Liver (tissue), 3 donors: ENCODE data around the gene LAMC3.

Experiments
- TAF1 ChIP-seq: conservative IDR thresholded peaks from 2 replicates; pipeline ENCODE4 v1.6.1; 2016; ENCODE audit warnings: antibody characterized with exemption, mild to moderate bottlenecking
- YY1 ChIP-seq: IDR thresholded peaks from 2 replicates; pipeline ENCODE4 v1.6.1; 2016; ENCODE audit warnings: antibody characterized with exemption, mild to moderate bottlenecking
- TF ChIP-seq, protein P1 (sequence below): fragments of 150-350 bp; IDR thresholded peaks from 2 replicates; pipeline ENCODE4 v1.5.1; 2017; ENCODE audit warnings: improper control_type of control experiment, low read depth, low read length; ENCODE audit not compliant: missing input control
- TF ChIP-seq, protein P2 (sequence below): IDR thresholded peaks from 2 replicates; pipeline ENCODE4 v1.6.1; 2016; ENCODE audit warnings: antibody characterized with exemption
- donor health status: healthy.
- donor health status: healthy.

DNA sequence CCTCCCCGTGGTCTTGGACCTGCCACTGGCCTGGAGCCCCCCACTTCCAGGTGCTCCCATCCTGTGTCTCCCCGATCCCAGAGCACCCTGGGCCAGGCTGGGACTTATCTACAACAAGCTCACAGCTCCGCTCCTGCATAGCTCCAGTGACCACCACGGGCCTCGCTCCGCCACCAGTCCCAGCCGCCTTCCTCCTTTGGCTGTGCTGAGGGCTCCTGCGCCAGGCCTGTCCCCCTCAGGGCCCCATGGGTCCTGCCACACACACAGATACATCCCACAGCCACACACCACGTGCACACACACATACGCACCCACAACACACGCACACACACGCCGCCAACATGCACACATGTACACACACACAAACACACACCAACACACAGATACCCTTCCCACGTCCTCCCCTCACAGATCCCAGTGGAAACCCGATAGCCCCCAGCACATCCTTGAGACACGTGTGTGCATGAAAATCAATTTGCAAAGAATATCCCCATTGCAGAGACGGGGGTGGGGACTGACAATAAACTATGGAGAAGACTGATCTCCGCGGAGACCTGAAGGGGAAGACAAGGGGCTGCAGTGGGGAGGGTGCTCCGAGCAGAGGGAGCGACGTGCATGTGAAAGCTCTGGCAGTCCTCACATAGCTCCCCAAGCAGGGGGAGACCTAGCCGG, 18.5 kb upstream of the LAMC3 start:
- TF ChIP-seq, protein P1, sequence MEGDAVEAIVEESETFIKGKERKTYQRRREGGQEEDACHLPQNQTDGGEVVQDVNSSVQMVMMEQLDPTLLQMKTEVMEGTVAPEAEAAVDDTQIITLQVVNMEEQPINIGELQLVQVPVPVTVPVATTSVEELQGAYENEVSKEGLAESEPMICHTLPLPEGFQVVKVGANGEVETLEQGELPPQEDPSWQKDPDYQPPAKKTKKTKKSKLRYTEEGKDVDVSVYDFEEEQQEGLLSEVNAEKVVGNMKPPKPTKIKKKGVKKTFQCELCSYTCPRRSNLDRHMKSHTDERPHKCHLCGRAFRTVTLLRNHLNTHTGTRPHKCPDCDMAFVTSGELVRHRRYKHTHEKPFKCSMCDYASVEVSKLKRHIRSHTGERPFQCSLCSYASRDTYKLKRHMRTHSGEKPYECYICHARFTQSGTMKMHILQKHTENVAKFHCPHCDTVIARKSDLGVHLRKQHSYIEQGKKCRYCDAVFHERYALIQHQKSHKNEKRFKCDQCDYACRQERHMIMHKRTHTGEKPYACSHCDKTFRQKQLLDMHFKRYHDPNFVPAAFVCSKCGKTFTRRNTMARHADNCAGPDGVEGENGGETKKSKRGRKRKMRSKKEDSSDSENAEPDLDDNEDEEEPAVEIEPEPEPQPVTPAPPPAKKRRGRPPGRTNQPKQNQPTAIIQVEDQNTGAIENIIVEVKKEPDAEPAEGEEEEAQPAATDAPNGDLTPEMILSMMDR = no peak
- TF ChIP-seq, protein P2, sequence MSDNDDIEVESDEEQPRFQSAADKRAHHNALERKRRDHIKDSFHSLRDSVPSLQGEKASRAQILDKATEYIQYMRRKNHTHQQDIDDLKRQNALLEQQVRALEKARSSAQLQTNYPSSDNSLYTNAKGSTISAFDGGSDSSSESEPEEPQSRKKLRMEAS = no peak
- TF ChIP-seq YY1 = no peak
- no peak for TF ChIP-seq TAF1
